ENCODE data around the gene KRT80.

The KRT80 gene

DNA sequence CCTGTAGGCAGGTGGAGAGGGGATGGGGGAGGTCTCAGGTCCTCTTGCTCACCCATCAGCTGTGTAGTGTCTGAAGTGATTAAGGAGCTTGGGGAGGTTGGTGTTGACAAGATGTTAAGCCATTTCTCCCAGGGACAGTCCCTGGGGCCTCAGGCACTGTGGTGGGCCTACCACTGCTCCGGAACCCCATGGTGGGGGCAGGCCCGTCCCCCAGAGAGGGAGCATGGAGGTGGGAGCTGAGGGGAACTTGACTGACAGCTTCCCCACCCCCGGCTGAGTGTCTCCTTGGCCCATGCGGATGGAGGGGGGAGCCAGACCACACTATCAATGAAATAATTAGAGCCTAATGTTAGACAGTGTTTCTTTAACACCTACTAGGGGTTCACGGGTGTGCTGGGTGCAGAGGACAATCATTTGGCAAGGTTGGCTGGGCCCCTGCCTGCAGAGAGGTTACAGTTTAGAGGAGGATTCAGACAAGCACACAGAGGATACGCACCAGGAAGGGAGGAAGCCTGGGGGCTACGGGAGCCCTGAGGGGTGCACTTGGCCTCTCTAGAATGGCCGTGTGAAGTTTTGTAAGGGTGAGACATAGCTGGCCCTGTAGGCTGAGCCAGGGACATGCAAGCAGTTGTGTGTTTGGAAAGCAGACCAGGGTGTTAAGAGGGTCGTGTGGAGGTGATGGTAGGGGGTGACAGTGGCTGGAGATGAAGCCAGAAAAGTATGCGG lies 19.3 kb upstream of the KRT80 start:
- no peak for DNase-seq

- DNase-seq, result no peak
Observed at GRCh38 chr12:52210186-52210924, 18.5 kb upstream of the KRT80 start.

- no peak for DNase-seq
Observed at GRCh38 chr12:52209321-52209720, 17.5 kb upstream of the KRT80 start.

DNA sequence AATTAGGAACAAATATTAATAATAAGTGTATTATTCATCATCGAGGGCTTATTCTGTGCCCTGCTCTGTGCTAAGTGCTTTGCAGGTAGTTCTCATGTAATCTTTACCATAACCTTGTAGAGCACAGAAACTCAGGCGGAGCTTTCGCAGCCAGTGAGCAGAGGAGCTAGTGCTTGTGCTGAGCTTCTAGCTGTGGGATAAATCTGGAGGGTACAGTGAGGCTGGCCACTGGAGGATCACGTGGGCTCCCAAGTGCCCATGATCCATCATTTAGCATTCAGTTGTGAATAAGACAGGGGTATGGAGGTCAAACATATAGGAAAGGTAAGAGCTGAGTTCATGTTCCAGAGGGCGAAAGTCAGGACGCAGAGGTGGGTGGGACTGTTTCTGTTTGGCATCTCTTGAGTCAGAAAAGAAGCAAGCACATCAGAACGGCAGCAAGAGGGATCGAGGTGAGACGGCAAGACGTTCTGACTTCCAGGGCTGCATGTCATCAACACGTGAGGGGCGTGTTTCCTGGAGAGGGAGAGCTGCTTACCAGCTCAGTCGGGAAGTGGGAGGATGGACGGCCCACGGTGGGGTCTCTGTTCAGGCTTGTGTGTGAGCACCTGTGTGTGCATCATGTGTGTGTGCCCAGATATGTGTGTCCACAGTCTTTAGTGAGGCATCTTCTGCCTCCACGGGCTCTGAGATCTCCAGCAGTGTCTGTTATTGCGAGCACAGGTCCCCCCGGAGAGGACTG lies 16.8 kb upstream of the KRT80 start:
- no peak for DNase-seq

DNA sequence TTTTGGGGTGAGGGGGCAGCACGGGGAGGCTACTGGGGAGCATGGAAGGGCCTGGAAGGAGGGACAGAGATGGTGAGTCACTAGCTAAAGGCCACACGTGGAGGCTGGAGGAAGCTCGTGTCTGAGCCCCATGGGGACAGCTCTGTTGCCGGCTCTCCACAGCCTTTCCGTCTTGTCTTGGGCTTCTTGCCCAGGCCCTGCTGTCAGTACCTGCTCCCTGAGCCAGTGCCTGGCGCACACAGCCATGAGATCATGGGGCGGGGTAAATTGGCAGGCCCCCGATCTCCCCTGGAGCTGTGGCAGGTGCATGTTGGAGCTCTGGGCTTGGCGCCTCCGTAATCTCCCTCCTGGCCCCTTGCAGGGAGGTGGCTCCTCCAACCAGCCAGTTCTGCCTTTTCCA lies 16.1 kb upstream of the KRT80 start:
- no peak for DNase-seq

- DNase-seq, result no peak
Observed at GRCh38 chr12:52207106-52207505, 15.3 kb upstream of the KRT80 start.

GRCh38 chr12:52206304-52207040 lies 14.7 kb upstream of the KRT80 start:
- DNase-seq, result no peak

DNA sequence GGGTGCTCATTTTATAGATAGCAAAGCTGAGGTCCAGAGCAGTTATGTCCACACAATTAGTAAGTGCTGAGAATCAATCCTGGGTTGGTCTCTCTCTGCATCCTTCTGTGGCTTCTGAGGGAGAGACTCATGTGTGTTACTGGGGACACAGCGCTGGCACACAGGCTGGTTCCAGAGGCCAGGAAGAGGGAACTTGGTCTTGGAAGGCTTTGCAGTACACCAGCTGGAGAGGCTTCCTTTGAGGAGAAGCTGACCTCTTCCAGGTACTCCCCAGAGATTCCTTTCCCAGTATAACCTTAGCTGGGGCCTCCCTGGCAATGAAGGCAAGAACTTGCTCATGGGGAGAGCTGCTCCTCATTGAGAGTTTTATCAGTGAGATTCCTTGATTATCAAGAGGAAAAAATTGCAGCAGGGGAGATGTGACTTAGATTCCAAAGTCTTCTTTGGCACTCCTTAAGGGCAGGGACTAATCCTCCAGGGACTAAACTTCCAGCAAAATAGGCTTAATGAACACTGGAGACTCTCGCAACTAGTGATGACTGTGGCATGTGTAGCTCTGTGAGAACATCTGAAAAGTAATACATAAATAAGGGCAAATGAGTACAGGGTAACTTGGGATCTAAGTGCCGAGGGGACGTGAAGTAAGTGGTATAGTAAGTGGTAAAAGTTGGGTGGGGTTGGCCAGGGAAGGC lies 13.9 kb upstream of the KRT80 start:
- no peak for DNase-seq

DNA sequence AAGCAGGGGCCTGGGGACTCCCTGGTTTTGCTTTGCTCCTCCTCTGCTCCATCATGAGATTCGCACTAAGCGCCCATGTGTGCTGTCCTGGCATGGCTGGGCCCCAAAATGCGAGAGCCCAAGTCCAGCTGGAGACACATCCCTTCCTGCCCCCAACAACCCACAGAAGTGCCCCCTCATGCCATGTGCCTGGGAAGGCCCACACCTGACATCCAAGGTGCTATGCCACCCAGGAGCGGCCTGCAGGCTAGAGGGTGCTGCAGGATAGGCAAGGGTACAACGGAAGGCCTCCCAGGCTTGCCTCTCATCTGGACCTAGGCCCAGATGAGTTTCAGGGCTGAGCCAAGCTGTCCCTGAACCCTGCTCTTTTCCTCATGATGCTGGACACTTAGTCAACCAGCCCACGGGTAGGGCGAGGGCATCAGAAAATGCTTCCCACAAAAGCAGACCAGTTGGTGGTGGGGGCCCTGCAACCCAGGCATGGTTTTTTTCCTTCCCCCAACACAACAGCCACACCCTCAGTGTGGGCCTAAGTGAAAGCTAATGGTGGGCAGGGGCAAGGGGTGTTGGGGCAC lies 13.2 kb upstream of the KRT80 start:
- no peak for DNase-seq

GRCh38 chr12:52204095-52204930 lies 12.5 kb upstream of the KRT80 start:
- no peak for DNase-seq

DNA sequence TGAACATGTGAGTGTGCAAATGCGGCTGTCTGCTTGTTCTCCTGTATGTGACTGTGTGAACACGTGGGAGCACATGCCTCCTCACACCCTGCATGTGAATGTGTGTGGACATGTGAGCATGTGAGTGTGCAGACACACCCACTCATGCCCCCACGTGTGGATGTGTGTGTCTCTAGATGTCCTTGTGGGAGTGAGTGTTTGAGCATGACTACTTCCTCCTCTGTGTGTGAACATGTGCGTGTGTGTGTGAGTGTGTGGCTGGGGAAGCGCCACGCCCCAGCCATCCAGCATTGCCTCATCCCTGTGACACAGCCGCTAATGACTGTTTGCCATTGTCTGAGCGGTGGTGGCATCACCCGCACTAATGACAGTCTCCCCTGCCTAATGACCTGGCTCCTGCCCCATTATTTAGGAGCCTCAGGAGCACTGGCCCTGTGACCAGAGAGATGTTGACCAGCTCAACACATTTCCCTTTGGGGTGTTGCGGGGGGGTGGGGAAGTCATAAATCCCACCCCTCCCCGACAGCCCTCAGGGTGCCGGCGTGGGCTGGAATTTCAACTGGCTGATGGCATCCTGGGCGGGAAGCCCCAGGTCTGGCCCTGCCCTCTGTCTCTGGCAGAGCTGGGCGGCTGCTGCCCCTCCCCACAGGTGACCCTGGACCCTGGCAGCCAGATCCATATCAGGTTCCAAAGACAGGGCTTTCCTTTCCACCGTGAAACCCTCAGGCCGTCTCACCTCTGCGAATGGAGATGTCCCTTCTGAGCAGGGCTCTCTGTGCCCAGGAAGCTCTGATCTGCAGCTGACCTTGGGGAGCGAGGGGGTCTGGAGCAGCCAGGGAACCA lies 11.5 kb upstream of the KRT80 start:
- no peak for DNase-seq

DNA sequence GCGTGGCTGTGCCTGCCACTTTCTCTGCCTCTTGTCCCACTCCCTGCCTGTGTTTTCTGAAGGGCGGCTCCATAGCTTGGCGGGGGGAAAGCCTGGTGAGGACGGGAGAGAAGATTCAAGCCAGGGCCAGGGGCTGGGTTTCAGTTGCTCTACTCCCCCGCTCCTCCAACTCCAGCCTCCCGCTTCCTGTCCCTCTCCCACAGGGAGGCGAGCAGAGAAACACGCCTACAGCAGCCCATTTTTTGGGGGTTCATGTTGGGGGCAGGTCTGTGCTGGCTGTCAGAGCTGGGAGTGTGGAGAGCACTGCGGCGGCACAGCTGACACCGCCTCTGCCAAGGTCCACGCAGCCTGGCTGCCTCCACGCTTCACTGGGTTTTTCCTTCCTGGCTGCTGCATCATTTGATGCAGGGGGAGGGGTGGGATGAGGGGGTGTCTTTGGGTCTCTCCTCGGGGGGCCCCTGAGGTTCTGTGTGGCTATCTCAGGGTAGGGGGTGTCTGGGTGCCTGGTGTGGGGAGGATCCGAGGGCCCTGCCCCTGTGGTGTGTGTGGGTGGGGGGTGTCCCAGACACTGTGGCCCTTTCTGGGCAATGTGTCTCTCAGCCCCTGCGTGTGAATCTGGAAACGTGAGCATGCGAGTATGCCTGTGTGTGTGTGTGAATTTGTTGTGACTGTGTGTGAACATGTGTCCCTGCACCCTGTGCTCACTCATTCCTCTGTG lies 10.7 kb upstream of the KRT80 start:
- DNase-seq, result no peak

- no peak for DNase-seq
Observed at GRCh38 chr12:52201451-52201839, 9.6 kb upstream of the KRT80 start.

- DNase-seq, result no peak
Observed at GRCh38 chr12:52200781-52201450, 9.1 kb upstream of the KRT80 start.

DNA sequence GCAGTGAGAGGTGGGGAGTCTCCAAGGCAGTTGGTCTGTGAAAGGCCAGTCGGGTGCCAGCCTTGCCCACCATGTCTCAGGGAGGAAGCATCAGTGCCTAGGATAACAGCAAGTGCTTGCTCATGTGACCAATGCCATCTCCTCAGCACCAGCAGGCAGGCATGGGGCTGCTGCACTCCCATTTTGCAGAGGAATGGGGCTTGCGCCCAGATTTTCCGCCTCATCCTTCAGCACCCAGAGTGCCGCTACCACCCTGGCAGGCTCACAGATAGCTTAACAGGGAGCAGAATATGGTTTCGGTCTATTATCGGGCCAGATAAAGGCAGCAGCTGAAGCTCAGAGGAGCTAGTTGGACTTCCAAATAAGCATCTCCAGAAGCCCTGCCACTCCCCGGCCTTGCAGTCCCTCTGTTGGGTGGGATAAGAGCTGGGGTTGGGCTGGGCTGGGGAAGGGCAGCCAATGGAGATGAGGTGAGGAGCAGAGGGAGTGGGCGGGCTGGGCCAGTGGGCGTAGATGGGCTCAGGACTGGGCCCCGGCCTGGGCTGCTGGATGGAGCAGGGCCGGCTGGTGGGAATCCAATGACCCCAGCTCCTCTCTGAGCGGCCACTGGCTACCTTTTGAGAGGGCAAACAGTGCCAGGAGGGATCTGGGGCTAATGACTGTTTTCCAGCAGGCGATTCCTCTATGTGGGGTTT lies 8.4 kb upstream of the KRT80 start:
- DNase-seq, result no peak

- DNase-seq, result no peak
Observed at GRCh38 chr12:52199294-52199919, 7.6 kb upstream of the KRT80 start.

- no peak for DNase-seq
Observed at GRCh38 chr12:52198454-52199215, 6.8 kb upstream of the KRT80 start.

All from cortex of kidney (tissue), 1 donor.